ENCODE results near the gene PDZD11.

GRCh38 chrX:70279081-70279480 is 10.6 kb downstream of the PDZD11 start:
- TF ChIP-seq ZNF274 (IDR thresholded peaks at IDR 0.05; ENCODE audit: borderline replicate concordance, low read depth, low read length): no peak
- TF ChIP-seq NFE2L1 (tag; IDR thresholded peaks at IDR 0.05; ENCODE audit: borderline replicate concordance, low read depth): no peak
- TF ChIP-seq RAD21 (CRISPR knock-in tag; conservative IDR thresholded peaks at IDR 0.05 in 1 of 2, IDR thresholded peaks at IDR 0.05 in 1 of 2): no peak
- TF ChIP-seq ZBTB1 (CRISPR knock-in tag; IDR thresholded peaks at IDR 0.05; ENCODE audit: borderline replicate concordance, low read depth): no peak
- TF ChIP-seq, protein P1, sequence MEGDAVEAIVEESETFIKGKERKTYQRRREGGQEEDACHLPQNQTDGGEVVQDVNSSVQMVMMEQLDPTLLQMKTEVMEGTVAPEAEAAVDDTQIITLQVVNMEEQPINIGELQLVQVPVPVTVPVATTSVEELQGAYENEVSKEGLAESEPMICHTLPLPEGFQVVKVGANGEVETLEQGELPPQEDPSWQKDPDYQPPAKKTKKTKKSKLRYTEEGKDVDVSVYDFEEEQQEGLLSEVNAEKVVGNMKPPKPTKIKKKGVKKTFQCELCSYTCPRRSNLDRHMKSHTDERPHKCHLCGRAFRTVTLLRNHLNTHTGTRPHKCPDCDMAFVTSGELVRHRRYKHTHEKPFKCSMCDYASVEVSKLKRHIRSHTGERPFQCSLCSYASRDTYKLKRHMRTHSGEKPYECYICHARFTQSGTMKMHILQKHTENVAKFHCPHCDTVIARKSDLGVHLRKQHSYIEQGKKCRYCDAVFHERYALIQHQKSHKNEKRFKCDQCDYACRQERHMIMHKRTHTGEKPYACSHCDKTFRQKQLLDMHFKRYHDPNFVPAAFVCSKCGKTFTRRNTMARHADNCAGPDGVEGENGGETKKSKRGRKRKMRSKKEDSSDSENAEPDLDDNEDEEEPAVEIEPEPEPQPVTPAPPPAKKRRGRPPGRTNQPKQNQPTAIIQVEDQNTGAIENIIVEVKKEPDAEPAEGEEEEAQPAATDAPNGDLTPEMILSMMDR (IDR thresholded peaks at IDR 0.05 in 2 of 3, conservative IDR thresholded peaks at IDR 0.05 in 1 of 3; ENCODE audit: insufficient read depth in 2 of 3, low read depth in 1 of 3, low read length in 3 of 3): no peak
- no peak for TF ChIP-seq CBX5 (IDR thresholded peaks at IDR 0.05; ENCODE audit: borderline replicate concordance, low read depth)
- no peak for TF ChIP-seq CC2D1A (IDR thresholded peaks at IDR 0.05)
